Endothelial cell of umbilical vein (primary cell): Measurements from ENCODE around the gene UNC5C.

ENCODE experiments used
- EZH2 ChIP-seq: IDR thresholded peaks from 2 replicates; pipeline ENCODE4 v1.6.1; 2012; ENCODE audit warnings: borderline replicate concordance, low read depth, mild to moderate bottlenecking, moderate library complexity, low read length, inconsistent platforms; ENCODE audit not compliant: severe bottlenecking
- MYC ChIP-seq: IDR thresholded peaks from one replicate; pipeline ENCODE4 v1.6.1; 2011; ENCODE audit warnings: mild to moderate bottlenecking, low read depth, low read length
- POLR2A ChIP-seq: IDR thresholded peaks from 2 replicates; pipeline ENCODE4 v1.6.1; 2012; ENCODE audit warnings: low read depth, mild to moderate bottlenecking, control low read depth, low read length
- TF ChIP-seq, protein P1 (sequence below), 2 donors: IDR thresholded peaks; 1 replicate in 1 of 2; 2 replicates in 1 of 2; pipeline ENCODE4 v1.5.1; 2011; ENCODE audit warnings: low read length in 2 of 2, mild to moderate bottlenecking in 2 of 2, moderate library complexity in 2 of 2, control low read depth in 1 of 2, inconsistent platforms in 1 of 2, low read depth in 1 of 2; ENCODE audit not compliant: insufficient read depth in 1 of 2; ENCODE audit errors: extremely low read depth in 1 of 2

GRCh38 chr4:95293014-95293413 is 255.8 kb downstream of the UNC5C start:
- TF ChIP-seq, protein P1, sequence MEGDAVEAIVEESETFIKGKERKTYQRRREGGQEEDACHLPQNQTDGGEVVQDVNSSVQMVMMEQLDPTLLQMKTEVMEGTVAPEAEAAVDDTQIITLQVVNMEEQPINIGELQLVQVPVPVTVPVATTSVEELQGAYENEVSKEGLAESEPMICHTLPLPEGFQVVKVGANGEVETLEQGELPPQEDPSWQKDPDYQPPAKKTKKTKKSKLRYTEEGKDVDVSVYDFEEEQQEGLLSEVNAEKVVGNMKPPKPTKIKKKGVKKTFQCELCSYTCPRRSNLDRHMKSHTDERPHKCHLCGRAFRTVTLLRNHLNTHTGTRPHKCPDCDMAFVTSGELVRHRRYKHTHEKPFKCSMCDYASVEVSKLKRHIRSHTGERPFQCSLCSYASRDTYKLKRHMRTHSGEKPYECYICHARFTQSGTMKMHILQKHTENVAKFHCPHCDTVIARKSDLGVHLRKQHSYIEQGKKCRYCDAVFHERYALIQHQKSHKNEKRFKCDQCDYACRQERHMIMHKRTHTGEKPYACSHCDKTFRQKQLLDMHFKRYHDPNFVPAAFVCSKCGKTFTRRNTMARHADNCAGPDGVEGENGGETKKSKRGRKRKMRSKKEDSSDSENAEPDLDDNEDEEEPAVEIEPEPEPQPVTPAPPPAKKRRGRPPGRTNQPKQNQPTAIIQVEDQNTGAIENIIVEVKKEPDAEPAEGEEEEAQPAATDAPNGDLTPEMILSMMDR (IDR thresholded peaks at IDR 0.05; ENCODE audit: extremely low read depth in 1 of 2, insufficient read depth in 1 of 2, low read depth in 1 of 2, low read length in 2 of 2): no peak
- no peak for TF ChIP-seq EZH2
- TF ChIP-seq POLR2A: peak; percentile 28
- no peak for TF ChIP-seq MYC
